Left renal pelvis (tissue), 4 donors: ENCODE measurements around the gene SLMAP. TPM values are rescaled to one million over a fixed set of nuclear protein-coding genes. Genes with fewer than 3 reads are reported as not detected.

ENCODE experiments used
- DNase-seq, 4 donors: peaks; one replicate each; pipeline ENCODE4 v3.0.0-alpha.2; 2013; ENCODE audit warnings: low read depth in 4 of 4, low spot score in 3 of 4
- polyA plus RNA-seq, 4 donors: library from polyadenylated mRNA; unstranded; fragments of 120-200 nt; gene quantifications; one replicate each; pipeline ENCODE4 v1.2.1, GENCODE V29; 2013; ENCODE audit not compliant: insufficient read length in 4 of 4

Gene SLMAP
- polyA plus RNA-seq, 4 donors, result 37.0 to 51.2 (median 48.7) TPM

- no peak for DNase-seq
These were observed 171.8 kb downstream of the SLMAP start for GRCh38 chr3:57927916-57928315.

DNA sequence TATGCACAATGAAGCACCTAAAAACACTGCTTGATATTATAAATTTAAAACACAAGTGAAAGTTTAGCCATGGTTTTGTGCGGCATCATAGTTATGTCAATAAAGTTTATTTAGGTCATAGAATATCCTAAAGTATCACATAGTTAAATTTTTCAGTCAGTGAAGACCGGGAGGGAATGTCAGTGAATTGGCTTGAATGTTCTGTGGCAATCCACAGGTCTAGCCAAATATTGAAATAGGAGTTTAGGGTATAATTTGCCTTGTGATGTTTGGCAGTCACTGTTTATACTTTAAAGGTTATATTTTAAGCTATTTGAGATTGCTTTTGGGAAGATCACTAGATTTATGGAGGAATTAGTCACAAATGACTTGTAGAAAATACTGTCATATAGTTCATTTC lies 172.4 kb downstream of the SLMAP start:
- no peak for DNase-seq

- no peak for DNase-seq
These were observed 173.9 kb downstream of the SLMAP start for GRCh38 chr3:57929988-57930387.

- no peak for DNase-seq
These were observed 177.5 kb downstream of the SLMAP start for GRCh38 chr3:57933602-57934001.

GRCh38 chr3:57934373-57934772 lies 178.3 kb downstream of the SLMAP start:
- DNase-seq, result no peak

- no peak for DNase-seq
These were observed 179.4 kb downstream of the SLMAP start for GRCh38 chr3:57935539-57935938.

GRCh38 chr3:57937092-57937491 lies 181.0 kb downstream of the SLMAP start:
- DNase-seq, result no peak

DNA sequence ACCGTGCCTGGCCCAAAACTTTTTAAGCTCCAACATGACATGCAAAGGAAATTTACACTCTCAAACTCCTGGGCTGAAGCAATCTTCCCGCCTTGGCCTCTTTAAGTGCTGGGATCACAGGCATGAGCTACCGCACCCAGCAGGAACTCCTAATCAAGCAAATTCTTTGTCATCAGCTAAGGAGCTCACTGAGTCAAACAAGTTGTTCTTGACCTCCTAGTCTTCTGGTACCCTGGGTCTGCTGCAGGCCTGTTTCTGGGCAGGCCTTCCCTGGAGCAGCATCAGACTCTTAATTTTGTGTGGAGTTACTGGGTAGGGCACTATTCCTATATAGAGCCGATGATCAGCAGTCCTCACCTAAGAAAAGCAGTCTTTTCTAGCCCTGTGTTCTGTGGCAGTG lies 183.7 kb downstream of the SLMAP start:
- DNase-seq, result no peak

GRCh38 chr3:57942388-57942787 lies 186.3 kb downstream of the SLMAP start:
- no peak for DNase-seq

DNA sequence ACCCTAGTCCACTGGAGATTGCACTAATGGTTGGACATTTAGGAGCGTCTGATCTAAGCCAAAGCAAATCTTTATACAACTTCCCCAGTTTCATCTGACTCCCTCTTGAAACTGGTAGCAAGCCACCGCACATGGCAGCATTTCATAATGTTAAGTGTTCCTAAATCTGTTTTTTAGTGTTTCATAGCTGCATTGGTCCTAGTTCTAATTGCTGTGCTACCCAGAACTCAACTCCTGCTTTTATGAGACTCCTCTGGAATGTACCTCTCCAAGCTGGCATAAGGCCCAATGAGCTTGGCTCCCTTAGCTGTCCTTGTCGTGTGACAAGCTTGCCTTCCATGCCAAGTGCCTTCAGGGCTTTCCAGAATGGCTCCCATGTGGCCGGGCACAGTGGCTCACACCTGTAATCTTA lies 186.8 kb downstream of the SLMAP start:
- no peak for DNase-seq

DNA sequence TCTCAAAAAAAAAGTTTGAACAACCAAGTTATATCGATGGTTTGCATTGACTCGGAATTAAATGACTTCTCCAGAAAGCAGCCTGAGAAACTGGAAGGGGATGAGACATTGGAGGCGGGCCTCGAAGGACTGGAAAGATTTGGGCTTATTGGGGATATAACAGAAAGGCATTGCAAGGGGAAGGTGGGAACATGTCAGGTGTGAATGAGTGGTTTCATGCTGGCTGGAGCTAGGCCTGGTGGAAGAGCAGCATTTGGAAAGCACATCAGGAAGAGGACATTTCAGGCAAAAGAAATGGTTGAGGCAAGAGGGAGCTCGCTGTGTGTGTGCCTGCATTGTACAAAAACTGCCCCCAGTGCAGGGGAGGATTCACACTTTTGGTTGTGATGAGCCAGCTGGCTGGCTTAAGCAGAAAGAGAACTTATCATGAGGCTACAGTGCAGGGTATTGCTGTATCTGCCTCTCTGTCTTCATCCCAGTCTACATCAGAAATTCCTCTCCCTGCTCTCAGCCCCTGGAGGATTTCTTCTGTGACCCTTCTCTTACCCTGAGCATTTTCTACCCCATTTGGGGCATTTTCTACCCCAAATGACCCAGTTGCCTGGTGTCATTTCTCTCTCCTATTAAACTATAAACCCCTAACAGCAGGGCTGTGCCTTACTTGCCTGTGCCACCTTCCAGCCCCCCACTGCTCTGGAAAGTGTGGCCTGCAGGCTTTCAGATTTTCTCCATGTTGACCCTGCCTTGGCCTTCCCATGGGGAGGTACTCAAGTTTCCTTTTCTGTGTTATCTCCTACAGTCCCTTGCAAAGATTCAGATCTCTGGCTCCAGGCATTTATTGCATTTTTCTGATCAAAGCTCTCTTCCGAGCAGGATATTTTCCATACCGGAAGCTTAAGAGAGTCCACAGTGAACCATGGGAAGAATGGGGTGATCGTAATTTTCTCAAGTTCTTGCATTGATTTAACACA lies 187.7 kb downstream of the SLMAP start:
- no peak for DNase-seq

GRCh38 chr3:57946970-57947381 lies 190.9 kb downstream of the SLMAP start:
- DNase-seq, result no peak

DNA sequence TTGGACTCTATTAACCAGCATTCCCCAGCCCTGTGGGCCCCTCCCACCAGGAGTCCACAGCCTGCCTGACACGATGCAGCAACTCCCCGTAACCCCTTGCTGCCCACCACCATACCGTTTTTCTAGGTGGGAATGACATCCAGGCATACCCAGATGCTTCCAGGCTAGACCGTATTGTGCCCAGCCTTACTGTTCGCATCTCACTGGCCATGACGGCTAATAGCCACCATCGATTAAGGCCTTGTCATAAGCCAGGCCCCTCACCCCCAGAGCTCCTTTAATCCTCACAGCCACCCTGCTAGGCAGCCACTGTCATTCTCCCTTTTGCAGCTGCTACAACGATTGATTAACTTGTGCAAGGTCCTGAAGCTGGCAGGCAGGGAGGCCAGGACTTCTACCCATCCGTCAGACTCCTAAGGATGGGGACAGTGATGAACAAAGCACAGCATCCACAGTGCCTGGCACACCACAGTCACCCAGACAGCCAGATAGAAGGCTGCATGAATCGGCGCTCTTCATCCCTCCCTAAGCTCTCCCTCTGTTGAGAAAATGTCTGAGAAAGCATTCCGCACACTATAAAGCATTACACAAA lies 192.1 kb downstream of the SLMAP start:
- DNase-seq, result no peak

DNA sequence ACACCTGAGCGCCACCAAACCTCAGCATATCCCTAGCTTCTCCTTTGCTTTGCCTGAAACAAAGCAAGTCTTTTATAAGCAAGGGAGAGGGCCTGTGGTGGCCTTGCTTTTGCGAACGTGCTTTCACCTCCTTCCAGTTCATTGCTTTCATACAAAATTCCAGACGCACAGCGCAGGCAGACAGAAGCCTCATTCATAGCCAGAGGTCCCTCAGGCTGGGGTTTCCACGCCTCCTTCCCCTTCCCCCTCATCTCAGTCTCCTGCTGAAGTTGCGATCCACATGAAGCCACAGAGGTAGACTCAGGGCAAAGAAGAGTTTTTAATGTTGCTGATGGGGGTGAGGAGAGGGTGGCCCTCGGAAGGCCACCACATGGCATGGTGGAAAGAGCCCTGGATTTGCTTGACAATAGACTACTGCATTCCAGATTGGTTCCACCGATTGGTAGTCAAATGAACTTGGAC lies 192.7 kb downstream of the SLMAP start:
- no peak for DNase-seq

DNA sequence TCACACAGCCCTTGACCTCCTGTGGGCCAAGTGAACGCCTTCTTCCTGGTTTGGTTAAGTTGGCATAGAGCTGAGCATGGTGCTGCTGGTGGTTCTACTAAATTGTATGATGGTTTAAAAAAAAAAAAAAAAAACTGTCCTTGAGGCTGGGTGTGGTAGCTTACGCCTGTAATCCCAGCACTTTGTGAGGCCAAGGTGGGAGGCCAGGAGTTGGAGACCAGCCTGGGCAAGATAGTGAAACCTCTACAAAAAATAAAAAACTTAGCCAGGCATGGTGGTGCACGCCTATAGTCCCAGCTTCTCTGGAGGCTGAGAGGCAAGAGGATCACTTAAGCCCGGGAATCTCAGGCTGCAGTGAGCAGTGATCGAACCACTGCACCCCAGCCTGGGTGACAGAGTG lies 193.2 kb downstream of the SLMAP start:
- no peak for DNase-seq

GRCh38 chr3:57949785-57950615 lies 193.9 kb downstream of the SLMAP start:
- DNase-seq, result no peak

DNA sequence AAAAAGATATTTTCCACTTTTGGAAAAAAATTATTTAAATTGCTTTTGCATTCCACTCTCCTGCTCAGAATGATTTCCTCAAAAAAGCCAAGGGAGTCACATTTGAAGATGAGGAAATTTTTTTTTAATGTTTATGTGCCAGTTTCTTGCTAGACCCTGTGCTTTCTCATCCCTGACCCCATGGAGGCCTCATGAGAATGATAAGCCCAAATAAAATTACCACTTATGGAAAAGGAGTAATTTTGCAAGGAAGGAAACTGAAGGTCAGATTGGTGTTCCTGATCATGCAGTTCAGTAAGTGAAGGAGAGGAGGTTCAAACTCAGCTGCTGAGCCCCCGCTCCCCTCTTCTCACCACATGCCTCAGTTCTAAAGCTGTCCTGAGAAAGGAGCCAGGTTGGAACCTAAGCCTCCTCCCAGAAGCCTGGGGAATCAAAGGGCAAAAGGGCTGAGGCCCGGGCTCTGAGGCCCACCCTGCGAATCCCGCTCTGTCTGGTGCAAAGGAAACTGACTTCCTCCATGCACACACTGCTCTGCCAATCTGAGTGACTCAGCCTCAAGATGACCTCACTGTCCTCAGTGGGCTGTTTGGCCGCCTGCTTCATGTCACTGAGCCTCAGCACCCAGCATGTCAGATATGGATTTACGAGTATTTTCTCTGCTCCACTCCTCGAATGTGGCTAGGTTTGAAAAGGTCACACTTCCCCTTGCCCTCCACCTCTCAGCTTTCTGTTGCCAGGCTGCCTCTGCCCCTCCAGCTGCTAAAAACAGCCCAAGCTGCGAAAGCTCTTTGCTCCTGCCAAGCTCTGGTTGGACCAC lies 195.2 kb downstream of the SLMAP start:
- no peak for DNase-seq

GRCh38 chr3:57952208-57952631 lies 196.1 kb downstream of the SLMAP start:
- DNase-seq, result no peak

GRCh38 chr3:57952651-57953050 lies 196.5 kb downstream of the SLMAP start:
- no peak for DNase-seq

- no peak for DNase-seq
These were observed 197.5 kb downstream of the SLMAP start for GRCh38 chr3:57953576-57953975.
